Measurements from ENCODE around the gene TNFSF8.

DNA sequence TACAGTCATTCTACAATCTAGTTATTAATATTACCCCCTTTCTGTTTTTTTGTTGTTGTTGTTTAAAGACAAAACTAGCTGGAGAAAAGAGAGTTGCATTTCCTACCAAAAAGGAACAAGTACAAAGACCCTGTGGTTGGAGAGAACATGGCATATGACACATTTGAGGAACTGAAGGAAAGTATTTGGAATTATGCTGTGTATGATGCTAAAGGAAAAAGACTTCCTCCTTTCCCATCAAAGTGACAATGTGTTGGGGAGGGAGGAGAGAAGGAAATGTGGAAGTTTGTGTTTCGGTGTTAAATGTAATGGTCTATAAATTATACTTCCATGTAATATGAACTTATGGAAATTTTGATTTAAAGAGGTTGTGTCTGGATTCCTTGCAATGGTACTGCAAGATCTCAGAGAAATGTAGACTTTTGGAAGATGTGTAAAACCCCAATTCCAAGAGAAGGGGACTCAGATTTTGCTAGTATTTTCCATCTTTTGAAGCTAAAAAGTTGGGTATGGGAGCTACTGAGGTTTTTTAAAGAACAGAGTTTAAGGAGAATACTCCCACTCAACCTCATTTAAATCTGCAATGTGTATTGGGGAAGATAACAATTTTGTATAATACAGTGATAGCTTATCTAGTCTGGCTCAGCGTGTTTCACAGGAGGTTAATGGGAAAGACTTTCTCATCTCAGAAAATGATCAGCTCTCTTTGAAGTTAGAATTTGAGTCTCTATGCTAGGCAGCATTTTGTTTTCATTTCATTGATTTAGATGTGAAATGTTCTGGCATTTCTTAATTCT, 15.4 kb upstream of the TNFSF8 start:
- TF ChIP-seq, protein P1, sequence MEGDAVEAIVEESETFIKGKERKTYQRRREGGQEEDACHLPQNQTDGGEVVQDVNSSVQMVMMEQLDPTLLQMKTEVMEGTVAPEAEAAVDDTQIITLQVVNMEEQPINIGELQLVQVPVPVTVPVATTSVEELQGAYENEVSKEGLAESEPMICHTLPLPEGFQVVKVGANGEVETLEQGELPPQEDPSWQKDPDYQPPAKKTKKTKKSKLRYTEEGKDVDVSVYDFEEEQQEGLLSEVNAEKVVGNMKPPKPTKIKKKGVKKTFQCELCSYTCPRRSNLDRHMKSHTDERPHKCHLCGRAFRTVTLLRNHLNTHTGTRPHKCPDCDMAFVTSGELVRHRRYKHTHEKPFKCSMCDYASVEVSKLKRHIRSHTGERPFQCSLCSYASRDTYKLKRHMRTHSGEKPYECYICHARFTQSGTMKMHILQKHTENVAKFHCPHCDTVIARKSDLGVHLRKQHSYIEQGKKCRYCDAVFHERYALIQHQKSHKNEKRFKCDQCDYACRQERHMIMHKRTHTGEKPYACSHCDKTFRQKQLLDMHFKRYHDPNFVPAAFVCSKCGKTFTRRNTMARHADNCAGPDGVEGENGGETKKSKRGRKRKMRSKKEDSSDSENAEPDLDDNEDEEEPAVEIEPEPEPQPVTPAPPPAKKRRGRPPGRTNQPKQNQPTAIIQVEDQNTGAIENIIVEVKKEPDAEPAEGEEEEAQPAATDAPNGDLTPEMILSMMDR (IDR thresholded peaks at IDR 0.05; ENCODE audit: borderline replicate concordance, extremely low read depth, low read length, poor library complexity, severe bottlenecking): no peak
- TF ChIP-seq EZH2 (IDR thresholded peaks at IDR 0.05; ENCODE audit: borderline replicate concordance, low read depth, low read length, severe bottlenecking): no peak

All from DND-41 (cell line).